Measurements from ENCODE around the gene KLF2.

GRCh38 chr19:16351133-16351809 is 26.6 kb downstream of the KLF2 start:
- TF ChIP-seq POLR2AphosphoS5 (IDR thresholded peaks at IDR 0.05; ENCODE audit: insufficient read depth in 1 of 2, low read depth in 1 of 2) (no peak), CTCF (IDR thresholded peaks at IDR 0.05) (no peak), POLR2A (IDR thresholded peaks at IDR 0.05) (no peak)
